Immature natural killer cell (primary cell): ENCODE measurements around the gene BARD1. TPM values are rescaled to one million over a fixed set of nuclear protein-coding genes. Genes with fewer than 3 reads are reported as not detected.
"Not testable (repeated sequence)": the region's sequence is repeated elsewhere in the genome, so short reads cannot be mapped to it uniquely, and the experiment has no call there.

ENCODE experiments used
- DNase-seq, 3 donors: peaks; one replicate each; pipeline ENCODE4 v3.0.0; 2022; ENCODE audit warnings: mixed read lengths in 1 of 3
- H3K27ac Mint-ChIP-seq, 6 donors: one replicate each; pipeline ENCODE4 v1.8.0; 2020; ENCODE audit warnings: mixed read lengths in 6 of 6, mild to moderate bottlenecking in 5 of 6, inconsistent platforms in 4 of 6, moderate library complexity in 3 of 6
- H3K27me3 Mint-ChIP-seq, 3 donors: one replicate each; pipeline ENCODE4 v1.8.0; 2020 to 2021; ENCODE audit warnings: low read depth in 3 of 3, mild to moderate bottlenecking in 3 of 3, mixed read lengths in 3 of 3, moderate library complexity in 3 of 3, inconsistent platforms in 1 of 3
- H3K36me3 Mint-ChIP-seq, 3 donors: one replicate each; pipeline ENCODE4 v1.8.0; 2020; ENCODE audit warnings: mixed read lengths in 3 of 3, inconsistent platforms in 2 of 3, mild to moderate bottlenecking in 2 of 3
- H3K4me1 Mint-ChIP-seq, 2 donors: one replicate each; pipeline ENCODE4 v1.8.0; 2020; ENCODE audit warnings: inconsistent platforms in 2 of 2, mild to moderate bottlenecking in 2 of 2, mixed read lengths in 2 of 2, moderate library complexity in 1 of 2
- H3K4me3 Mint-ChIP-seq, 5 donors: one replicate each; pipeline ENCODE4 v1.8.0; 2020; ENCODE audit warnings: mild to moderate bottlenecking in 5 of 5, mixed read lengths in 5 of 5, inconsistent platforms in 3 of 5, moderate library complexity in 3 of 5
- H3K9me3 Mint-ChIP-seq, 6 donors: one replicate each; pipeline ENCODE4 v1.8.0; 2020; ENCODE audit warnings: mild to moderate bottlenecking in 6 of 6, mixed read lengths in 6 of 6, inconsistent platforms in 4 of 6, moderate library complexity in 3 of 6
- polyA plus RNA-seq, 3 donors: library from polyadenylated mRNA; unstranded; fragments of 300-500 nt; fragmentation: Illumina TruSeq; gene quantifications; one replicate each; pipeline ENCODE4 v1.2.3, GENCODE V29; 2021

The BARD1 gene
- polyA plus RNA-seq, 3 donors from 2014 or later: 6.8 to 10.3 (median 9.4) TPM

DNA sequence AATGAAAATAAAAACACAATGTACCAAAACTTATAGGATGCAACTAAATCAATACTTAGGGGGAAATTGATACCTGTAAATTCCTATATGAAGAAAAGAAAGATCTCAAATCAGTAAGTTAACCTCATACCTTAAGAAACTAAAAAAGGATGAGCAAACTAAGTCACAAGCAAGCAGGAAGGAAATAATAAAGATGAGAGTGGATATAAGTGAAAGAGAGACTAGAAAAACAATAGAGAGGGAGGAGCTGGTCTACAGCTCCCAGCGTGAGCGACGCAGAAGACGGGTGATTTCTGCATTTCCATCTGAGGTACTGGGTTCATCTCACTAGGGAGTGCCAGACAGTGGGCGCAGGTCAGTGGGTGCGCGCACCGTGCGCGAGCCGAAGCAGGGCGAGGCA lies 125.9 kb downstream of the BARD1 start:
- peaks cover 5 to 10% of the 10 kb centered on the region in 2 donors for H3K4me1 Mint-ChIP-seq
- H3K27me3 Mint-ChIP-seq, H3K9me3 Mint-ChIP-seq, H3K36me3 Mint-ChIP-seq: not testable (repeated sequence)
- peak overlapping the region; percentile 4 to 94 (median 16) for H3K27ac Mint-ChIP-seq
- H3K4me3 Mint-ChIP-seq: peak overlapping the region; percentile 73 to 94 (median 81)
- DNase-seq: peak in 1 of 3 donors; percentile 0

DNA sequence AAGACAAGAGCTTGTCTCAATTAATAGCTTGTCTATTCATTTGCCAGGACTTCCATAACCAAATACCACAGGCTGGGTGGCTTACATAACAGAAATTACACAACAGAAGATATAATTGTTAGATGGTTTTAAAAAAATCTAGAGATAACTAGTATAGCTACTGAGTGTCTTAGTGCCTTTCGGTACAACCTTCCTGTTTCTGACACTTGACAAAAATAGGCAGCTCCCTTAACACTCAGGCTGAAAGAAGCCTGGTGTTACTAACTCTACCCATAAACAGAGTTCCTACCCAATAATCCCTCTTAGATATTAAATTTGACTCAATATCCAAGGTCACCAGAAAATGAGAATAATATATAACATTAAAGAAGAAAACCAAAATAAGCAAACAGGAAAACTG lies 129.7 kb downstream of the BARD1 start:
- H3K9me3 Mint-ChIP-seq: peaks cover 0 to 3% (median 0%) of the 10 kb centered on the region in 6 donors
- peaks cover 5 to 10% of the 10 kb centered on the region in 2 donors for H3K4me1 Mint-ChIP-seq
- peak overlapping the region in 1 of 5 donors; percentile 22 for H3K4me3 Mint-ChIP-seq
- H3K27me3 Mint-ChIP-seq: peaks cover 0 to 7% (median 0%) of the 10 kb centered on the region in 3 donors
- no peaks in the 10 kb centered on the region for H3K36me3 Mint-ChIP-seq
- DNase-seq: no peak
- no peak overlapping the region for H3K27ac Mint-ChIP-seq

DNA sequence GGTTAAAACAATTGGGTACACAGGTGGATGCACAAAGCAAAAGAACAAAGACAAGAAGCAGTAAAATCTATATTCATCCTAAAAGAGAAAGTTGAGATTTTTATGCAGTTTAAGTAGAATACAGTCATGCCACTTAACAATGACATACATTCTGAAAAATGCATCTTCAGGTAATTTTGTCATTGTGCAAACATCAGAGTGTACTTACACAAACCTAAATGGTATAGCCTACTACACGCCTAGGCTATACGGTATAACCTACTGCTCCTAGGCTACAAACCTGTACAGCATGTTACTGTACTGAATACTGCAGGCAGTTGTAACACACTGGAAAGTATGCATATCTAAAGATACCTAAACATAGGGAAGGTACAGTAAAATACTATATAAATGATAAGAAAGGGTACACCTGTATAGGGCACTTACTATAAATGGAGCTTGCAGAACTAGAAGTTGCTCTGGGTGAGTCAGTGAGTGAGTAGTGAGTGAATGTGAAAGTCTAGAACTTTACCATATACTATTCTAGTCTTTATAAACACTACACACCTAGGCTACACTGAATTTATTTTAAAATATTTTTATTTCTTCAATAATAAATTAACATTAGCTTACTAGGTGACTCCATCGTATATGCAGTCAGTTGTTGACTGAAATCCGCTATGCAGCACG lies 132.9 kb downstream of the BARD1 start:
- Mint-ChIP-seq H3K36me3 (peaks cover 0 to 3% (median 3%) of the 10 kb centered on the region in 3 donors), H3K9me3 (no peaks in the 10 kb centered on the region), H3K4me1 (no peaks in the 10 kb centered on the region), H3K4me3 (no peak overlapping the region), H3K27me3 (peaks cover 0 to 5% (median 0%) of the 10 kb centered on the region in 3 donors), H3K27ac (no peak overlapping the region)
- DNase-seq: no peak
